Stimulated activated CD8-positive, alpha-beta memory T cell treated with anti-CD3 and anti-CD28 coated beads, Interleukin-2, amount 100 ng/mL, for 48 hours (primary cell): ENCODE results near the gene XPO6.

ENCODE experiments used
- DNase-seq, 2 donors: peaks; one replicate each; pipeline ENCODE4 v3.0.0-alpha.2; 2020; ENCODE audit warnings: low read depth in 2 of 2

The XPO6 gene

GRCh38 chr16:28210979-28211588 lies 681 bp downstream of the XPO6 start:
- peak; percentile 59 to 62 for DNase-seq

- DNase-seq = no peak
These were observed 1.5 kb downstream of the XPO6 start for GRCh38 chr16:28210264-28210663.

GRCh38 chr16:28208824-28209223 lies 2.9 kb downstream of the XPO6 start:
- DNase-seq = no peak

GRCh38 chr16:28208131-28208530 lies 3.6 kb downstream of the XPO6 start:
- no peak for DNase-seq

GRCh38 chr16:28207399-28207798 lies 4.4 kb downstream of the XPO6 start:
- DNase-seq = no peak

- DNase-seq = no peak
These were observed 5.8 kb downstream of the XPO6 start for GRCh38 chr16:28205974-28206373.

GRCh38 chr16:28205117-28205899 lies 6.5 kb downstream of the XPO6 start:
- no peak for DNase-seq

GRCh38 chr16:28204622-28205021 lies 7.1 kb downstream of the XPO6 start:
- DNase-seq = no peak

GRCh38 chr16:28204204-28204603 lies 7.6 kb downstream of the XPO6 start:
- no peak for DNase-seq

GRCh38 chr16:28202147-28202746 lies 9.5 kb downstream of the XPO6 start:
- DNase-seq = peak in 1 of 2 donors; percentile 28

- no peak for DNase-seq
These were observed 11.1 kb downstream of the XPO6 start for GRCh38 chr16:28200661-28201060.

GRCh38 chr16:28196387-28196987 lies 15.3 kb downstream of the XPO6 start:
- DNase-seq = no peak

GRCh38 chr16:28195859-28196258 lies 15.9 kb downstream of the XPO6 start:
- DNase-seq = no peak

- DNase-seq = peak in 1 of 2 donors; percentile 22
These were observed 18.0 kb downstream of the XPO6 start for GRCh38 chr16:28193530-28194423.

GRCh38 chr16:28192806-28193529 lies 18.8 kb downstream of the XPO6 start:
- DNase-seq = peak; percentile 59

- DNase-seq = no peak
These were observed 20.3 kb downstream of the XPO6 start for GRCh38 chr16:28191364-28191960.

GRCh38 chr16:28189245-28189644 lies 22.5 kb downstream of the XPO6 start:
- DNase-seq = no peak

- DNase-seq = no peak
These were observed 23.5 kb downstream of the XPO6 start for GRCh38 chr16:28188085-28188916.

GRCh38 chr16:28187595-28188004 lies 24.2 kb downstream of the XPO6 start:
- DNase-seq = no peak

GRCh38 chr16:28186752-28187151 lies 25.0 kb downstream of the XPO6 start:
- DNase-seq = no peak
